Pancreas (tissue), 10 donors: ENCODE data around the gene CD44. TPM values are rescaled to one million over a fixed set of nuclear protein-coding genes. Genes with fewer than 3 reads are reported as not detected.
A peak's percentile ranks its signal among the peaks of the same experiment; 100 is the strongest.

Experiments
- ATAC-seq, 4 donors: fragments of 200-7000 bp; cut with Tn5 transposase; one replicate each; pipeline versions ENCODE4 v1.8.0 to v1.9.1; 2020; ENCODE audit warnings: mild to moderate bottlenecking in 4 of 4, moderate library complexity in 4 of 4
- DNase-seq, 6 donors: peaks; one replicate each; pipeline ENCODE4 v3.0.0-alpha.2; 2020
- FAIRE-seq: peaks from 2 replicates; lab custom pipeline; 2012; peaks lifted over from hg19 to GRCh38; lab: Jason Lieb, UNC
- H3K27ac ChIP-seq, 4 donors: fragments of 200-600 bp; sonication (generic); 1 replicate in 3 of 4; 2 replicates in 1 of 4; pipeline versions ENCODE4 v1.5.0 to v1.8.0; 2020
- H3K27me3 ChIP-seq, 4 donors: fragments of 200-600 bp; one replicate each; pipeline ENCODE4 v1.8.0; 2021
- H3K36me3 ChIP-seq, 3 donors: fragments of 200-600 bp; sonication (generic) in 1 of 3; one replicate each; pipeline versions ENCODE4 v1.5.0 to v1.8.0; 2020 to 2021
- H3K4me1 ChIP-seq, 3 donors: fragments of 200-600 bp; one replicate each; pipeline ENCODE4 v1.8.0; 2021
- H3K4me3 ChIP-seq, 4 donors: fragments of 200-600 bp; sonication (generic) in 2 of 4; one replicate each; pipeline versions ENCODE4 v1.5.0 to v1.8.0; 2020 to 2021
- H3K9me3 ChIP-seq, 4 donors: fragments of 200-600 bp; one replicate each; pipeline ENCODE4 v1.8.0; 2021
- WGBS, 2 donors: extraction: QIAGEN DNeasy Blood & Tissue Kit; methylation state at CpG; one replicate each; pipeline ENCODE4 v1.1.7; 2013; 5-methylcytosine and 5-hydroxymethylcytosine counted together
- intact Hi-C, 3 donors: fragments of 100-400 bp; cut with DNase I; formaldehyde crosslinking; loops; one replicate each; pipeline versions ENCODE4 v1.11.1 to v1.14.2; 2022
- polyA plus RNA-seq, 2 donors: library from polyadenylated mRNA; stranded (reverse); fragments of 200-250 nt; gene quantifications; one replicate each; pipeline ENCODE4 v1.2.3, GENCODE V29; 2013
- total RNA-seq, 6 donors: library from RNA; stranded (reverse); fragmentation: NEBNext Ultra II Directional in 4 of 6; extraction: Animal tissue kit (Norgen Biotek cat#: 25700) in 4 of 6; gene quantifications; one replicate each; pipeline versions ENCODE4 v1.2.1 to v1.2.4, GENCODE V29; 2021 to 2023
- TF ChIP-seq, protein P1 (sequence below), 4 donors: fragments of 200-600 bp; sonication (generic) in 3 of 4; IDR thresholded peaks; one replicate each; pipeline versions ENCODE4 v1.5.0 to v1.8.0; 2021; ENCODE audit warnings: antibody characterized with exemption in 4 of 4
- donor health status: healthy with polysubstance abuse.
- donor health status: DM: no; HTN: no; CAD: no; lungs with moderate emphysema.
- donor health status: DM: no; HTN: no; CAD: no.
- donor health status: control.
- donor health status: control.
- donor health status: Bipolar disorder and iron deficiency.
- donor health status: DM: yes; HTN: yes; CAD: no.
- donor health status: DM: no; HTN: no; CAD: no.
- donor health status: DM: no; HTN: no; CAD: no.
- donor health status: DM: yes; HTN: yes; CAD: no.

The CD44 gene
- total and polyA plus RNA-seq, 8 donors, result 133 to 677 (median 375) TPM

- H3K4me1 ChIP-seq, result peaks cover 0 to 11% (median 0%) of the 10 kb centered on the region in 3 donors
- H3K4me3 ChIP-seq, result no peak overlapping the region
- intact Hi-C loops, result no loop called here
- H3K27me3 ChIP-seq, result no peaks in the 10 kb centered on the region
- H3K9me3 ChIP-seq, result no peaks in the 10 kb centered on the region
- ATAC-seq, result no peak
- FAIRE-seq, result no peak
- no peak for DNase-seq
- no peaks in the 10 kb centered on the region for H3K36me3 ChIP-seq
- H3K27ac ChIP-seq, result no peak overlapping the region
- TF ChIP-seq, protein P1, sequence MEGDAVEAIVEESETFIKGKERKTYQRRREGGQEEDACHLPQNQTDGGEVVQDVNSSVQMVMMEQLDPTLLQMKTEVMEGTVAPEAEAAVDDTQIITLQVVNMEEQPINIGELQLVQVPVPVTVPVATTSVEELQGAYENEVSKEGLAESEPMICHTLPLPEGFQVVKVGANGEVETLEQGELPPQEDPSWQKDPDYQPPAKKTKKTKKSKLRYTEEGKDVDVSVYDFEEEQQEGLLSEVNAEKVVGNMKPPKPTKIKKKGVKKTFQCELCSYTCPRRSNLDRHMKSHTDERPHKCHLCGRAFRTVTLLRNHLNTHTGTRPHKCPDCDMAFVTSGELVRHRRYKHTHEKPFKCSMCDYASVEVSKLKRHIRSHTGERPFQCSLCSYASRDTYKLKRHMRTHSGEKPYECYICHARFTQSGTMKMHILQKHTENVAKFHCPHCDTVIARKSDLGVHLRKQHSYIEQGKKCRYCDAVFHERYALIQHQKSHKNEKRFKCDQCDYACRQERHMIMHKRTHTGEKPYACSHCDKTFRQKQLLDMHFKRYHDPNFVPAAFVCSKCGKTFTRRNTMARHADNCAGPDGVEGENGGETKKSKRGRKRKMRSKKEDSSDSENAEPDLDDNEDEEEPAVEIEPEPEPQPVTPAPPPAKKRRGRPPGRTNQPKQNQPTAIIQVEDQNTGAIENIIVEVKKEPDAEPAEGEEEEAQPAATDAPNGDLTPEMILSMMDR (IDR thresholded peaks at IDR 0.05), result no peak
These were observed 114.3 kb downstream of the CD44 start for GRCh38 chr11:35253237-35253636.

GRCh38 chr11:35255514-35255913 lies 116.5 kb downstream of the CD44 start:
- no peaks in the 10 kb centered on the region for H3K36me3 ChIP-seq
- intact Hi-C loops, result no loop called here
- H3K4me3 ChIP-seq, result no peak overlapping the region
- TF ChIP-seq, protein P1 (IDR thresholded peaks at IDR 0.05), result no peak
- DNase-seq, result no peak
- H3K27ac ChIP-seq, result no peak overlapping the region
- H3K4me1 ChIP-seq, result peaks cover 5 to 11% (median 8%) of the 10 kb centered on the region in 3 donors
- ATAC-seq, result no peak
- FAIRE-seq, result no peak
- H3K9me3 ChIP-seq, result no peaks in the 10 kb centered on the region
- H3K27me3 ChIP-seq, result no peaks in the 10 kb centered on the region
- WGBS, 2 donors, result 92 to 95% methylated on average over 2 of the region's 2 CpGs

- Histone ChIP-seq H3K27ac (peak overlapping the region in 1 of 4 donors; percentile 0), H3K9me3 (no peaks in the 10 kb centered on the region), H3K27me3 (no peaks in the 10 kb centered on the region), H3K4me3 (no peak overlapping the region), H3K36me3 (no peaks in the 10 kb centered on the region), H3K4me1 (peaks cover 9 to 13% (median 12%) of the 10 kb centered on the region in 3 donors)
- ATAC-seq, result peak in 3 of 4 donors; percentile 44 to 69 (median 46)
- TF ChIP-seq, protein P1 (IDR thresholded peaks at IDR 0.05), result no peak
- intact Hi-C loops, result no loop called here
- DNase-seq, result no peak
- FAIRE-seq, result no peak
These were observed 117.3 kb downstream of the CD44 start for GRCh38 chr11:35256296-35256695.

DNA sequence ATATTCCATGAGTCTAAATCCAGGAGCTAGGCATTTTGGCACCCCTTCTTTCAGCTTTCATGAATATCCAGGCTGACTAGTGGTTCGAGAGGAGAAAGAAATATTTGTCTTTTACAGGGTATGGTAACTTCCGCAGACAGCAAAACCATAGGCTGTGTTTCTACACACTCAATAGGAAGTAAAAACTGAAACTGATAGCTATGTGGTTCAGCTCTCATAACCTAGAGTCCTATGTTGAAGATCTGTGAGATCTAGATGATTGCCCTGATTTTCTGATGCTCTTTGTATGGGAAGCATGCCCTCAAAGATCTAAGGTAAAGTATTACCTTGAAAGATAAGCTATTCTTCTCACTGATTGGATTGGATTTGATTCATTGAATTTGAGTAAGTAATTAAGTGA lies 118.3 kb downstream of the CD44 start:
- Histone ChIP-seq H3K27ac (no peak overlapping the region), H3K36me3 (no peaks in the 10 kb centered on the region), H3K4me1 (peaks cover 9 to 21% (median 14%) of the 10 kb centered on the region in 3 donors), H3K9me3 (no peaks in the 10 kb centered on the region), H3K27me3 (no peaks in the 10 kb centered on the region), H3K4me3 (no peak overlapping the region)
- TF ChIP-seq, protein P1 (IDR thresholded peaks at IDR 0.05), result no peak
- intact Hi-C loops, result no loop called here
- ATAC-seq, result peak in 1 of 4 donors; percentile 37
- FAIRE-seq, result no peak
- 56 to 69% methylated on average over 2 of the region's 2 CpGs for WGBS, 2 donors
- no peak for DNase-seq

DNA sequence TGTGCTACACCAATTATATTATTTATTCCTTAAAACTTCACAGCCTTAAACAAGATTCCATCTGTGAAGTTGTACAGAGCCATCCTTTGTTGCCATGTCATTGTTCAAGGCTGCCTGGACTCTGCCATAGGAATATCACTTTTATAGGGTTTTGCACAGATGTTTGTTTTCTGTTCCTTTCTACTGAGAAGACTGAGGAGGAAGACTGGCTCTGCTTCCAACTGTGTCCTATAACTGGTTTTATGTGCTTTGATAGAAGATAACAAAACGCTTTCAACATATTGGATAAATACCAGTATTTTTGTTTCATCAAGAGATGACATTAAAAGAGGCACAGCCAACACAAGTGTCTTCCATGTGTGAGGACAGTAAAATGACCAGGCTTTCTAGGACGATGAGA lies 120.6 kb downstream of the CD44 start:
- no peak for ATAC-seq

More for the DNA sequence above, 120.6 kb downstream of the CD44 start:
- TF ChIP-seq, protein P1 (IDR thresholded peaks at IDR 0.05), result no peak
- no peak for FAIRE-seq
- no peak for DNase-seq
- intact Hi-C loops, result no loop called here
- H3K27ac ChIP-seq, result no peak overlapping the region
- peaks cover 9 to 25% (median 23%) of the 10 kb centered on the region in 3 donors for H3K4me1 ChIP-seq
- no peaks in the 10 kb centered on the region for H3K36me3 ChIP-seq
- H3K4me3 ChIP-seq, result no peak overlapping the region
- H3K27me3 ChIP-seq, result no peaks in the 10 kb centered on the region
- H3K9me3 ChIP-seq, result no peaks in the 10 kb centered on the region
- WGBS, 2 donors, result 67 to 71% methylated on average over 2 of the region's 2 CpGs
